Stimulated activated CD4-positive, alpha-beta T cell treated with anti-CD3 and anti-CD28 coated beads, Interleukin-15, amount 100 ng/mL, for 24 hours (primary cell): ENCODE results near the gene IRF6.
"Not testable (repeated sequence)": the region's sequence is repeated elsewhere in the genome, so short reads cannot be mapped to it uniquely, and the experiment has no call there.

Source experiments
- DNase-seq: peaks from one replicate; pipeline ENCODE4 v3.0.0-alpha.2; 2020

Gene IRF6

GRCh38 chr1:209822706-209823105 lies 16.8 kb upstream of the IRF6 start:
- no peak for DNase-seq

- no peak for DNase-seq
These were observed 15.0 kb upstream of the IRF6 start for GRCh38 chr1:209820986-209821385.

- DNase-seq: no peak
These were observed 13.1 kb upstream of the IRF6 start for GRCh38 chr1:209819058-209819457.

- no peak for DNase-seq
These were observed 11.7 kb upstream of the IRF6 start for GRCh38 chr1:209817691-209818090.

- DNase-seq: no peak
These were observed 11.0 kb upstream of the IRF6 start for GRCh38 chr1:209816923-209817322.

GRCh38 chr1:209815931-209816341 lies 10.0 kb upstream of the IRF6 start:
- DNase-seq: no peak

- no peak for DNase-seq
These were observed 9.5 kb upstream of the IRF6 start for GRCh38 chr1:209815490-209815889.

GRCh38 chr1:209813902-209814301 lies 8.0 kb upstream of the IRF6 start:
- no peak for DNase-seq

- no peak for DNase-seq
These were observed 4.8 kb upstream of the IRF6 start for GRCh38 chr1:209810783-209811182.

- no peak for DNase-seq
These were observed 3.7 kb upstream of the IRF6 start for GRCh38 chr1:209809611-209810010.

- DNase-seq: no peak
These were observed 2.2 kb upstream of the IRF6 start for GRCh38 chr1:209808059-209808581.

GRCh38 chr1:209807509-209807908 lies 1.6 kb upstream of the IRF6 start:
- no peak for DNase-seq

- no peak for DNase-seq
These were observed 581 bp downstream of the IRF6 start for GRCh38 chr1:209805341-209805781.

GRCh38 chr1:209803568-209803967 lies 2.4 kb downstream of the IRF6 start:
- DNase-seq: no peak

- no peak for DNase-seq
These were observed 3.2 kb downstream of the IRF6 start for GRCh38 chr1:209802780-209803152.

GRCh38 chr1:209802117-209802779 lies 3.7 kb downstream of the IRF6 start:
- DNase-seq: no peak

- DNase-seq: no peak
These were observed 4.7 kb downstream of the IRF6 start for GRCh38 chr1:209800984-209801834.

- no peak for DNase-seq
These were observed 7.8 kb downstream of the IRF6 start for GRCh38 chr1:209797978-209798639.

- DNase-seq: not testable (repeated sequence)
These were observed 12.2 kb downstream of the IRF6 start for GRCh38 chr1:209793711-209794110.

- DNase-seq: no peak
These were observed 14.0 kb downstream of the IRF6 start for GRCh38 chr1:209791920-209792319.

- DNase-seq: no peak
These were observed 15.4 kb downstream of the IRF6 start for GRCh38 chr1:209790286-209791193.

- no peak for DNase-seq
These were observed 16.7 kb downstream of the IRF6 start for GRCh38 chr1:209789245-209789644.
